ENCODE measurements around the gene HES5.
A peak's percentile ranks its signal among the peaks of the same experiment; 100 is the strongest.

Gene HES5

GRCh38 chr1:2499986-2500596 is 30.0 kb downstream of the HES5 start:
- no peak for DNase-seq (ENCODE audit: low spot score)

- no peak for DNase-seq (ENCODE audit: low spot score)
Observed at GRCh38 chr1:2499260-2499659, 30.8 kb downstream of the HES5 start.

- no peak for DNase-seq (ENCODE audit: low spot score)
Observed at GRCh38 chr1:2498648-2499047, 31.4 kb downstream of the HES5 start.

GRCh38 chr1:2497891-2498290 is 32.2 kb downstream of the HES5 start:
- DNase-seq (ENCODE audit: low spot score) = no peak

- no peak for DNase-seq (ENCODE audit: low spot score)
Observed at GRCh38 chr1:2496746-2497145, 33.3 kb downstream of the HES5 start.

GRCh38 chr1:2496087-2496622 is 33.9 kb downstream of the HES5 start:
- peak; percentile 88 for DNase-seq (ENCODE audit: low spot score)

- DNase-seq (ENCODE audit: low spot score) = no peak
Observed at GRCh38 chr1:2495546-2495945, 34.5 kb downstream of the HES5 start.

- no peak for DNase-seq (ENCODE audit: low spot score)
Observed at GRCh38 chr1:2495026-2495425, 35.0 kb downstream of the HES5 start.

- no peak for DNase-seq (ENCODE audit: low spot score)
Observed at GRCh38 chr1:2494323-2494693, 35.8 kb downstream of the HES5 start.

- no peak for DNase-seq (ENCODE audit: low spot score)
Observed at GRCh38 chr1:2493691-2494322, 36.3 kb downstream of the HES5 start.

GRCh38 chr1:2493218-2493617 is 36.8 kb downstream of the HES5 start:
- DNase-seq (ENCODE audit: low spot score) = no peak

GRCh38 chr1:2492091-2492490 is 38.0 kb downstream of the HES5 start:
- DNase-seq (ENCODE audit: low spot score) = no peak

- DNase-seq (ENCODE audit: low spot score) = no peak
Observed at GRCh38 chr1:2489615-2490014, 40.4 kb downstream of the HES5 start.

GRCh38 chr1:2488688-2489087 is 41.4 kb downstream of the HES5 start:
- DNase-seq (ENCODE audit: low spot score) = no peak

- no peak for DNase-seq (ENCODE audit: low spot score)
Observed at GRCh38 chr1:2486558-2486957, 43.5 kb downstream of the HES5 start.

GRCh38 chr1:2486041-2486440 is 44.0 kb downstream of the HES5 start:
- no peak for DNase-seq (ENCODE audit: low spot score)

GRCh38 chr1:2483970-2484369 is 46.1 kb downstream of the HES5 start:
- DNase-seq (ENCODE audit: low spot score) = no peak

GRCh38 chr1:2483026-2483425 is 47.0 kb downstream of the HES5 start:
- DNase-seq (ENCODE audit: low spot score) = no peak

- no peak for DNase-seq (ENCODE audit: low spot score)
Observed at GRCh38 chr1:2482588-2482987, 47.5 kb downstream of the HES5 start.

- DNase-seq (ENCODE audit: low spot score) = no peak
Observed at GRCh38 chr1:2481885-2482284, 48.2 kb downstream of the HES5 start.

GRCh38 chr1:2480986-2481364 is 49.1 kb downstream of the HES5 start:
- no peak for DNase-seq (ENCODE audit: low spot score)

GRCh38 chr1:2480236-2480985 is 49.7 kb downstream of the HES5 start:
- no peak for DNase-seq (ENCODE audit: low spot score)

- no peak for DNase-seq (ENCODE audit: low spot score)
Observed at GRCh38 chr1:2479618-2480017, 50.4 kb downstream of the HES5 start.

Measured in germinal center (tissue), 1 donor.